Adipose tissue (tissue), 3 donors: ENCODE data around the gene HAPLN2. TPM values are rescaled to one million over a fixed set of nuclear protein-coding genes. Genes with fewer than 3 reads are reported as not detected.
"Not testable (repeated sequence)": the region's sequence is repeated elsewhere in the genome, so short reads cannot be mapped to it uniquely, and the experiment has no call there.

Experiments used
- H3K27ac ChIP-seq: one replicate; pipeline ENCODE4 v1.5.1; 2013; ENCODE audit warnings: low read depth, low read length
- WGBS, 3 donors: extraction: QIAGEN DNeasy Blood & Tissue Kit; methylation state at CpG; one replicate each; pipeline ENCODE4 v1.1.7; 2013; 5-methylcytosine and 5-hydroxymethylcytosine counted together
- polyA plus RNA-seq, 3 donors: library from polyadenylated mRNA; stranded (reverse); fragments of 200-250 nt; gene quantifications; one replicate each; pipeline ENCODE4 v1.2.3, GENCODE V29; 2013
- donor health status: healthy with polysubstance abuse.
- donor health status: Bipolar disorder and iron deficiency.
- donor health status: healthy.

Gene HAPLN2
- polyA plus RNA-seq, 3 donors: 0.24 to 1.6 (median 0.28) TPM

DNA sequence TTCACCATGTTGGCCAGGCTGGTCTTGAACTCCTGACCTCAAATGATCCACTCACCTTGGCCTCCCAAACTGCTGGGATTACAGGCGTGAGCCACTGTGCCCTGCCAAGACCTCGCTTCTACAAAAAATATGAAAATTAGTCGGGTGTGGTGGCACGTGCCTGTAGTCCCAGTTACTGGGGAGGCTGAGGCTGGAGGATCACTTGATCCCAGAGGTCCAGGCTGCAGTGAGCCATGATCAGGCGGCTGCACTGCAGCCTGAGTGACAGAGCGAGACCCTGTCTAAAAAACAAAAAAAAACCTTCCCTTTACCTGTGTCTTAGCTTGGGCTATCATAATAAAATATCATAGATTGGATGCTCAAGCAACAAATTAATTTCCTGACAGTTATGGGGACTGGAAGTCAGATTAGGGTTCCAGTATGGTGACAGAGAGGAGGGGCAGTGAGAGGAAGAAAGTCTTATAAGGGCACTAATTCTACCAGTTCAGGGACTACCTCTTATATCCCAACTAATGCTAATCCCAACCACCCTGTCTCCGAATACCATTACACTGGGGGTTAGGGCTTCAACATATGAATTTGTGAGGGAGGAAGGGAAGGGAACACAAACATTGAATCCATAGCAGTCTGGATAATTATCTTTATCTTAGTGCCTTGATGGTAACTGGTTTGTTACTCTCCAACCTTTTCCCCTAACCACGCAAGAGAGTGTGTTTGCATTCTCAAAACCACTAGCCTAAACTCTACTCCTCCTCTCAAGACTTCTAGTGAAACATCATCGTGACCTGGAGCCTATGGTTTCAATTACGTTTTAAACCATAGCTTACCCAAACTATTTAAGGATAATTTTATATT lies 28.7 kb upstream of the HAPLN2 start:
- 85 to 90% (median 85%) methylated on average over 10 of the region's 10 CpGs for WGBS, 3 donors
- no peak overlapping the region for H3K27ac ChIP-seq

GRCh38 chr1:156591181-156591431 lies 28.1 kb upstream of the HAPLN2 start:
- 17 to 27% (median 24%) methylated on average over 6 of the region's 6 CpGs for WGBS, 3 donors
- H3K27ac ChIP-seq: peak overlapping the region; percentile 29

DNA sequence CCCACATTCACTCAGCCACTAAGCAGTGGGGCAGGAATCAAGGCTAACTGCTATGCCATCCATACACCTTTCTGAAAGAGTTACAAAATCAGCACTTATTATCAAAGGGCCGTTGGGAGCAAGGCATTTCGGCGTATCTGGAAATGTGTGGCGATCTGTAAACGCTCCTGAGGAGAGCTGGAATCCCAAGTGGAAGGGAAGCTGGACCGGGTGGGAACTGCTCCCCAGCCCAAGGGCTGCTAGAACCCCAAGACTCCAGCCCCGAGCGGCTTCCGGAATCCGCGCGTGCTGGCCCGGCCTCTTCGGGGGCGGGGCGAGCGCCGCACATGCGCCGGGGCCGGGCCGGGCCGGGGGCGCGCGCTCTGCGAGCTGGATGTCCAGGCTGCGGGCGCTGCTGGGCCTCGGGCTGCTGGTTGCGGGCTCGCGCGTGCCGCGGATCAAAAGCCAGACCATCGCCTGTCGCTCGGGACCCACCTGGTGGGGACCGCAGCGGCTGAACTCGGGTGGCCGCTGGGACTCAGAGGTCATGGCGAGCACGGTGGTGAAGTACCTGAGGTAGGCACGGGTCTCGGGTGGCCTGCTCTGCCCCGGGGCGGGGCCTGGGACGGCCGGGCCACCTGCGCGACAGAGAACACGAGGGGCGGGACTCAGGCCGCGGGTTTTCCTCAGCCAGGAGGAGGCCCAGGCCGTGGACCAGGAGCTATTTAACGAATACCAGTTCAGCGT lies 27.6 kb upstream of the HAPLN2 start, which contains the start of gene NAXE:
Gene NAXE, plus strand, starts transcription at position 345 of the 726 bp plus-strand sequence. Its CDS starts 29 bp downstream, at position 374.
- WGBS, 3 donors: 0 to 1% (median 0%) methylated on average over 60 of the region's 60 CpGs
- peak within 1 kb of the TSS; percentile 29 for H3K27ac ChIP-seq

GRCh38 chr1:156592158-156592909 lies 26.9 kb upstream of the HAPLN2 start:
- 48 to 51% (median 51%) methylated on average over 16 of the region's 16 CpGs for WGBS, 3 donors
- H3K27ac ChIP-seq: no peak overlapping the region

DNA sequence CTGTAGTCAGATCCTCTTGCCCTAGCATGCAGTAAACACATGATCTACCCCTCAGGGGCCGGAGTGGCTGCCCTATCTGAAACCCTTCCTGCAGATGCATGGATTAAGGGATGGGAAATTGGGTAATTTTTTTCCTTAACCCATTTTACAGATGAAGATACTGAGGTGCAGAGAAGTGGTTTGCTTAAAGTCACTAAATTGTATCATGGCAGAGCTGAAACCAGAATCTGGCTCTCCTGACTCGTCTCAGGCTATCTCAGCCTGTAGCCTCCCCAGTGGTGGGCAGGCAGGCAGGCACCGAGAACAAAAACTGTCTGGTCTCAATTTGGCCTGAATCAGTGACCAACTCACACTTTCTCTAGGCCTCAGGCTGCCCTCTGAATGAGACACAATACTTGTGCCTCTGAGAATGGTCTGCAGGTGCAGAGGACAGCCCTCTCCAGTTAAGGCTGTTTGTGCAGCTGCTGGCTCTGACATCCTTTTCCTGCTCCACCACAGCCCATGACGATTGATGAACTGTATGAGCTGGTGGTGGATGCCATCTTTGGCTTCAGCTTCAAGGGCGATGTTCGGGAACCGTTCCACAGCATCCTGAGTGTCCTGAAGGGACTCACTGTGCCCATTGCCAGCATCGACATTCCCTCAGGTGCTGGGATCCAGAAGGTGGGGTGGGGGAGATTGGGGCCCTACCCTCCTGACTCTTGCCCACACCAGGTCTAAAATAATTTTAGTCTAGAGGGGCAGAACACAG lies 26.1 kb upstream of the HAPLN2 start:
- no peak overlapping the region for H3K27ac ChIP-seq
- WGBS, 3 donors: 72 to 87% (median 79%) methylated on average over 8 of the region's 8 CpGs

GRCh38 chr1:156593661-156593989 lies 25.6 kb upstream of the HAPLN2 start:
- H3K27ac ChIP-seq: no peak overlapping the region
- WGBS, 3 donors: 86 to 92% (median 87%) methylated on average over 8 of the region's 8 CpGs

DNA sequence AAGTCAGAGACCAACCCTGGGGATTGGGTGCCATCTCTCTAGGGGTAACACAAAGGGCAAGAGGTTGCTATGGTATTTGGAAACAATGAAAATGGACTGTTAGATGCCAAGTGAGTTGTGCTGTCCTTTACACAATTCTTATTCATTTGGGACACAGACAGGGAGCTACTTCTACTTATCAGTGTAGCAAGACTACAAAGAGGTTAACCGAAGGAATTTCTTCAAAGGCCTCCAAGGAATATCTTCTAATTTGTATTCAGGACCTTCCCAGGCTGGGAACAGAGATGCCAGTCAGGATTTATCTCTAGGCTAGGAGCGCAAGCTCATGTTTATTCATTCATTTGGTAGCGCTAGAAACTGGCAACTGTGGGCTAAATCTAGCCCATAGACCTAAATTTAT lies 25.0 kb upstream of the HAPLN2 start:
- 74 to 81% (median 74%) methylated on average over 3 of the region's 3 CpGs for WGBS, 3 donors

DNA sequence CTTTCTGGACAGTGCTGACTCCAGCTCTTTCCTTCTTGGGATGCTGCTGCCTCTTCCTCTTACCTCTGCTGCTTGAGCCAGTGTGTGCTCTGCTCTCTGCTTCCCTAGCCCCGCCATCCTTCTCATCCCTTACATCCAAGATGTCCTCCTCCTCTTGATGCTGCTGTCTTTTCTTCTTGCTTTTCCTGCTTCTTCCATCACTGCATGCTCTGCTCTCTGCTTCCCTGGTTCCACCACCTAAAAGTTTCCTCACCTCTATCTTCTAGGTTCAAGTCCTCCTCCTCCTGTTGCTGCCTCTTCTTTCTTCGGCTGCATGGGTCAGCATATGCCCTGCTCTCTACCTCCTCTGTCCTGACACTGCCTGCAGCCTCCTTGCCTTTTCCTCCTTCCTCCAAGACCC lies 24.2 kb upstream of the HAPLN2 start:
- no peak overlapping the region for H3K27ac ChIP-seq
- WGBS, 3 donors: 80 to 100% (median 97%) methylated on average over 2 of the region's 2 CpGs

More for the DNA sequence above, 25.0 kb upstream of the HAPLN2 start:
- no peak overlapping the region for H3K27ac ChIP-seq

DNA sequence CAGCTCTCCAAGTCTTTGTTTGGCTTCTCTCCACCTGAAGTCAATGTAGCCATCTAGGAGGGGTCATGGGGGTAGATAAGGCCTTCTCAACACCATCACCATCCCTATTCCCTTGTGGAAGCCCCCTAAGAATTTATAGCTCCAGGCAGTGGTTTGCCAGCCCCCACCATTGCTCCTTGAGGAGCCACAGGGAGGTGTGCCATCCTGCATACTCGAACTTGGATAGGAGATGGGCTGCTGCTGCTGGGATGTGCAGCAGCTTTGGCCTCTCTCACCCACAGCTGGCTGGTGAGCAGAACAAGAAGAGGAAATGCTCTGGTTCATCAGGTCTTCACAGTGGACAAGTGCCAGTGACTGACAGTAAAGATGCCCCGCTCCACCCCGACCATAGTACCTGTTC lies 22.8 kb upstream of the HAPLN2 start:
- H3K27ac ChIP-seq: no peak overlapping the region
- 83 to 90% (median 89%) methylated on average over 3 of the region's 3 CpGs for WGBS, 3 donors

DNA sequence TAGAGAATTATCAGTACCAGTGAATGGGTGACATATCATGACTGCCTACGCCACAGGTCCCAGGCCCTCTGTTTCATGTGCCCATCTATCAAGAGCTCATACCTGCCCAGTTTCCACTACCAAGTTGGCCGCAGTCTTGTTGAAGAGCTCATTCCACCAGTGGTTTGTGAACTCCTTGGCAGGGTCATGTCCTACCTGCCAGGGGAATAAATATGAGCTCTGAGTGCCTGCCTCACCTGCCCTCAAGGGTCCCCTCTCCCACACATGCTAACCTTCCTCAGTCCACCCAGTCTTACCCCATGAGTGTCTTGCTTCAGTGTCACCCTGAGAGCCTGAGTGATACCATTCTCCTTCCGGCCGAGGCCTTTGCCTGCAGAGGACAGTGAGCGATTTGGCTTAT lies 21.1 kb upstream of the HAPLN2 start:
- H3K27ac ChIP-seq: no peak overlapping the region
- 92 to 95% (median 95%) methylated on average over 5 of the region's 5 CpGs for WGBS, 3 donors

GRCh38 chr1:156598731-156599432 lies 20.3 kb upstream of the HAPLN2 start:
- 90 to 94% (median 93%) methylated on average over 4 of the region's 4 CpGs for WGBS, 3 donors

GRCh38 chr1:156599811-156600210 lies 19.4 kb upstream of the HAPLN2 start:
- no peak overlapping the region for H3K27ac ChIP-seq
- 60 to 70% (median 63%) methylated on average over 3 of the region's 3 CpGs for WGBS, 3 donors

More at GRCh38 chr1:156598731-156599432, 20.3 kb upstream of the HAPLN2 start:
- H3K27ac ChIP-seq: no peak overlapping the region

DNA sequence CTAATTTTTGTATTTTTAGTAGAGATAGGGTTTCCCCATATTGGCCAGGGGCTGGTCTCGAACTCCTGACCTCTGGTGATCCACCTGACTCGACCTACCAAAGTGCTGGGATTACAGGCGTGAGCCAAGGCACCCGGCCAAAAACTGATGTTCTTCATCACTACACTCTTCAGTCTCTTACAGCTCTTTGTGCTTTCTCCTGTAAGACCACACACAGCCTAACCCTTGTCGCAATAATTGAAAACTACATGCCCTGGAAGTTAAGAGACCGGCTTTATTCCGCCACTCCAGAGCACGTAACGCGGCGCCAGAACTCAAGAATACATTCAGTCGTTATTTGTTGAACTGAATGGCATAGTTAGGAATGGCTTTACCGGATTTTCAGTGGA lies 18.5 kb upstream of the HAPLN2 start:
- no peak overlapping the region for H3K27ac ChIP-seq
- 0 to 3% (median 3%) methylated on average over 13 of the region's 13 CpGs for WGBS, 3 donors

- peak within 1 kb of the TSS; percentile 13 for H3K27ac ChIP-seq
- 0 to 1% (median 0%) methylated on average over 35 of the region's 35 CpGs for WGBS, 3 donors
Measured at GRCh38 chr1:156601122-156601830, 17.9 kb upstream of the HAPLN2 start, which contains the start of gene GPATCH4. TSS of gene GPATCH4 (minus strand) at chr1:156601479.

GRCh38 chr1:156601892-156602291 lies 17.3 kb upstream of the HAPLN2 start:
- H3K27ac ChIP-seq: no peak overlapping the region
- WGBS, 3 donors: 71 to 75% (median 75%) methylated on average over 12 of the region's 12 CpGs

DNA sequence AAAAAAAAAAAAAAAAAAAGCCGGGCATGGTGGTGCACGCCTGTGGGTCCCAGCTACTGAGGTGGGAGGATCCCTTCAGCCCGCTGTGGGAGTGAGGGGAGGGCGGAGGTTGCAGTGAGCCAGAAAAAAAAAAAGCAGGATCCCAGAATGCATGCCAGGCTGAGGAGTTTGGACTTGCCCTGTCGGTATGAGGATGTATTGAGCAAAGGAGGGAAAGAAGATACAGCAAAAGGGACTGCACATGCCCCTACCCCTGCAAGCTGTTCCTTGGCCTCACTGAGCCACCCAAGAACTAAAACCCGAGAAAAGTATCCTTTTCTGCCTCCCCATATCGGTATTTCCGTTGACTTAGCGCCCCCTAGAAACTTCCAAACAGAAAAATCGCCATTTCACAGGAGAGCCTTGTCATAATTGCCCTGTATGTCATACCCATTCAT lies 16.6 kb upstream of the HAPLN2 start:
- H3K27ac ChIP-seq: no peak overlapping the region
- WGBS, 3 donors: 33 to 40% (median 34%) methylated on average over 9 to 10 of the region's 10 CpGs

DNA sequence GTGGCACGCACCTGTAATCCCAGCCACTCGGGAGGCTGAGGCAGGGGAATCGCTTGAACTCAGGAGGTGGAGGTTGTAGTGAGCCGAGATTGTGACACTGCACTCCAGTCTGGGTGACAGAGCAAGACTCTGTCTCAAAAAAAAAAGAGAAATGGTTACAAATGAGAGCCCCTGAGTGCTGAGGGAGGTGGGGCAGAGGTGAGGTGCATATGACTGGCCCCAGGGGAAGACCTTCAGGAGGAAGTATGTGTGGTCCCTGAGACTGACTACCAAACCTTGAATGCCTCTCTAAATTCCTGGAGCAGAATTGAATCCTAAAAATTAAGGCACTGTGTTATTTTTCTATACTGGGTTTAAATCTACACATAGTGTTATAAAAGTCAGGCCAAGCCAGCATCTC lies 11.9 kb upstream of the HAPLN2 start:
- H3K27ac ChIP-seq: not testable (repeated sequence)
- WGBS, 3 donors: 79 to 87% (median 82%) methylated on average over 4 of the region's 4 CpGs
